Ishikawa (cell line): ENCODE results near the gene NRCAM.

ENCODE experiments used
- CEBPB ChIP-seq: IDR thresholded peaks from 2 replicates; pipeline ENCODE4 v1.6.1; 2012
- CREB1 ChIP-seq: IDR thresholded peaks from 2 replicates; pipeline ENCODE4 v1.6.1; 2012; ENCODE audit warnings: low read depth
- EGR1 ChIP-seq: IDR thresholded peaks from 2 replicates; pipeline ENCODE4 v1.6.1; 2012
- EP300 ChIP-seq: IDR thresholded peaks from 2 replicates; pipeline ENCODE4 v1.6.1; 2012; ENCODE audit warnings: borderline replicate concordance
- FOXM1 ChIP-seq: IDR thresholded peaks from 2 replicates; pipeline ENCODE4 v1.6.1; 2012; ENCODE audit warnings: low read depth, borderline replicate concordance
- NFIC ChIP-seq: IDR thresholded peaks from 2 replicates; pipeline ENCODE4 v1.6.1; 2012
- RAD21 ChIP-seq: IDR thresholded peaks from 2 replicates; pipeline ENCODE4 v1.6.1; 2012; ENCODE audit warnings: low read depth
- TAF1 ChIP-seq: IDR thresholded peaks from 2 replicates; pipeline ENCODE4 v1.6.1; 2012; ENCODE audit warnings: low read depth, mild to moderate bottlenecking
- TCF12 ChIP-seq: IDR thresholded peaks from 2 replicates; pipeline ENCODE4 v1.6.1; 2012; ENCODE audit warnings: low read depth
- TEAD4 ChIP-seq: IDR thresholded peaks from 2 replicates; pipeline ENCODE4 v1.6.1; 2012
- YY1 ChIP-seq: IDR thresholded peaks from 2 replicates; pipeline ENCODE4 v1.6.1; 2012; ENCODE audit warnings: low read depth
- ZBTB7A ChIP-seq: IDR thresholded peaks from 2 replicates; pipeline ENCODE4 v1.6.1; 2012; ENCODE audit warnings: low read depth
- TF ChIP-seq, protein P1 (sequence below): IDR thresholded peaks from 2 replicates; pipeline ENCODE4 v1.6.1; 2012; ENCODE audit warnings: low read depth, mild to moderate bottlenecking
- TF ChIP-seq, protein P2 (sequence below): IDR thresholded peaks from 2 replicates; pipeline ENCODE4 v1.6.1; 2012
- TF ChIP-seq, protein P3 (sequence below): IDR thresholded peaks from 2 replicates; pipeline ENCODE4 v1.6.1; 2012

The NRCAM gene

DNA sequence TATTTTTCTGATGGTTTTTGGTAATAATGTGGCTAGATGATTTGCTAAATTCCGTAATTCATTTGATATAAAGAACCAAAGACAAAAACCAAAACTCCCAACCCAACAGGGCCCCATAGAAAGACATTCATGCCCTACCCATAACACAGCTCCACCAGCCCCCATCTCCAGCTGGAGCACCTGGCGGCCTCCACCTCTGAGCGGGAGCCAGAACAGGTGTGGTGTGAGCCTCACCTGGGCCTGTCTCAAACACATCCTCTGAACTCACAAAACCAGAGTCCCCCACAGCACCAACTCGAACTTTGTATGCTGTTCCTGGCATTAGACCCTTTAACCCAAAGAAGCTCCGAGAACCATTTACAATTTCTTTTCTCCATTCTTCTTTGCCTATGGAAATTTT is 289.5 kb downstream of the NRCAM start:
- no peak for TF ChIP-seq EGR1
- TF ChIP-seq NFIC = no peak
- TF ChIP-seq, protein P1, sequence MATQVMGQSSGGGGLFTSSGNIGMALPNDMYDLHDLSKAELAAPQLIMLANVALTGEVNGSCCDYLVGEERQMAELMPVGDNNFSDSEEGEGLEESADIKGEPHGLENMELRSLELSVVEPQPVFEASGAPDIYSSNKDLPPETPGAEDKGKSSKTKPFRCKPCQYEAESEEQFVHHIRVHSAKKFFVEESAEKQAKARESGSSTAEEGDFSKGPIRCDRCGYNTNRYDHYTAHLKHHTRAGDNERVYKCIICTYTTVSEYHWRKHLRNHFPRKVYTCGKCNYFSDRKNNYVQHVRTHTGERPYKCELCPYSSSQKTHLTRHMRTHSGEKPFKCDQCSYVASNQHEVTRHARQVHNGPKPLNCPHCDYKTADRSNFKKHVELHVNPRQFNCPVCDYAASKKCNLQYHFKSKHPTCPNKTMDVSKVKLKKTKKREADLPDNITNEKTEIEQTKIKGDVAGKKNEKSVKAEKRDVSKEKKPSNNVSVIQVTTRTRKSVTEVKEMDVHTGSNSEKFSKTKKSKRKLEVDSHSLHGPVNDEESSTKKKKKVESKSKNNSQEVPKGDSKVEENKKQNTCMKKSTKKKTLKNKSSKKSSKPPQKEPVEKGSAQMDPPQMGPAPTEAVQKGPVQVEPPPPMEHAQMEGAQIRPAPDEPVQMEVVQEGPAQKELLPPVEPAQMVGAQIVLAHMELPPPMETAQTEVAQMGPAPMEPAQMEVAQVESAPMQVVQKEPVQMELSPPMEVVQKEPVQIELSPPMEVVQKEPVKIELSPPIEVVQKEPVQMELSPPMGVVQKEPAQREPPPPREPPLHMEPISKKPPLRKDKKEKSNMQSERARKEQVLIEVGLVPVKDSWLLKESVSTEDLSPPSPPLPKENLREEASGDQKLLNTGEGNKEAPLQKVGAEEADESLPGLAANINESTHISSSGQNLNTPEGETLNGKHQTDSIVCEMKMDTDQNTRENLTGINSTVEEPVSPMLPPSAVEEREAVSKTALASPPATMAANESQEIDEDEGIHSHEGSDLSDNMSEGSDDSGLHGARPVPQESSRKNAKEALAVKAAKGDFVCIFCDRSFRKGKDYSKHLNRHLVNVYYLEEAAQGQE = no peak
- no peak for TF ChIP-seq ZBTB7A
- TF ChIP-seq CREB1 = no peak
- no peak for TF ChIP-seq TCF12
- TF ChIP-seq TAF1 = no peak
- TF ChIP-seq, protein P2, sequence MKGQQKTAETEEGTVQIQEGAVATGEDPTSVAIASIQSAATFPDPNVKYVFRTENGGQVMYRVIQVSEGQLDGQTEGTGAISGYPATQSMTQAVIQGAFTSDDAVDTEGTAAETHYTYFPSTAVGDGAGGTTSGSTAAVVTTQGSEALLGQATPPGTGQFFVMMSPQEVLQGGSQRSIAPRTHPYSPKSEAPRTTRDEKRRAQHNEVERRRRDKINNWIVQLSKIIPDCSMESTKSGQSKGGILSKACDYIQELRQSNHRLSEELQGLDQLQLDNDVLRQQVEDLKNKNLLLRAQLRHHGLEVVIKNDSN = no peak

DNA sequence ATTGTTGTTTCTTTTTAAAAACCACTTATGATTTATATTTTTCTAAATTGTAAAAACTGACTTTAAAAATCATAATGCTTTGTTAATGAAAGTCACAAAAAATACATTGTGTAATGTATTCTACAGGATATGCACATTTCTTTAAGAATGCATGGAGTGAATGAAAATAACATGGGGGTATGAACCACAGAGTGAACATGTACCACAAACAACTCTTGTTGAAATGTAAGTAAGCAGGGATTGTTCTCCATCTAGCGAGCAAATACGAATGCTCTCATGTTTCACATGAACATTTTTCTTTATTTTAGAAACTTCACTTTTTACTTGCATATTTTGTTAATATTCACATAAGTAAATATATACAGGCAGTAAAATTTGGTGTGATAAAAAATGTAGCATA is 290.5 kb downstream of the NRCAM start:
- TF ChIP-seq RAD21 (no peak), EP300 (no peak), NFIC (no peak), YY1 (no peak), CREB1 (no peak), EGR1 (no peak), CEBPB (no peak), ZBTB7A (no peak), TEAD4 (no peak), FOXM1 (no peak), TAF1 (no peak), TCF12 (no peak)
- TF ChIP-seq, protein P2 = no peak
- TF ChIP-seq, protein P1 = no peak
- TF ChIP-seq, protein P3, sequence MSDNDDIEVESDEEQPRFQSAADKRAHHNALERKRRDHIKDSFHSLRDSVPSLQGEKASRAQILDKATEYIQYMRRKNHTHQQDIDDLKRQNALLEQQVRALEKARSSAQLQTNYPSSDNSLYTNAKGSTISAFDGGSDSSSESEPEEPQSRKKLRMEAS = no peak

DNA sequence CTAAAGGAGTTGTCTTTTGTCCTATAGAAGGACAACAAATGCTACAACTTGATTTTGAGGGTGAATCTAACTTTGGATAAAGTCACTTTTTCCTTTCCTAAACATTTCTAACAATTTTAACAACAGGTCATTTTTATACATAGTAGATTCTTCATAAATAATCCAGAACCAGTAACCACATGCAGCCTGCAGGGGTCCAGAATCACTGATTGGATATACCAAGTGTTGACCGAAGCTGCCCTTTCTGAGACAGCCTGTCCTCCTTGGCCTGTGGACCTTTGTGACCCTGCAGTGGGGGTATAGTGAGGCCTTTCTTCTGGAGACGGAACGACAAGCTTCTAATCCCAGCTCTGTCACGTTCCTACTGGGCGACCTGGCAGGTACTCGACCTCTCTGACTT is 291.3 kb downstream of the NRCAM start:
- TF ChIP-seq, protein P2 = no peak
- TF ChIP-seq RAD21 = no peak
- TF ChIP-seq TEAD4 = no peak
- TF ChIP-seq CEBPB = no peak
- TF ChIP-seq YY1 = no peak
- TF ChIP-seq, protein P1 = no peak
- TF ChIP-seq TCF12 = no peak
- TF ChIP-seq ZBTB7A = no peak
- TF ChIP-seq, protein P3 = no peak
- no peak for TF ChIP-seq EP300
- no peak for TF ChIP-seq FOXM1
- TF ChIP-seq TAF1 = no peak
- no peak for TF ChIP-seq CREB1
- TF ChIP-seq EGR1 = no peak
- no peak for TF ChIP-seq NFIC

DNA sequence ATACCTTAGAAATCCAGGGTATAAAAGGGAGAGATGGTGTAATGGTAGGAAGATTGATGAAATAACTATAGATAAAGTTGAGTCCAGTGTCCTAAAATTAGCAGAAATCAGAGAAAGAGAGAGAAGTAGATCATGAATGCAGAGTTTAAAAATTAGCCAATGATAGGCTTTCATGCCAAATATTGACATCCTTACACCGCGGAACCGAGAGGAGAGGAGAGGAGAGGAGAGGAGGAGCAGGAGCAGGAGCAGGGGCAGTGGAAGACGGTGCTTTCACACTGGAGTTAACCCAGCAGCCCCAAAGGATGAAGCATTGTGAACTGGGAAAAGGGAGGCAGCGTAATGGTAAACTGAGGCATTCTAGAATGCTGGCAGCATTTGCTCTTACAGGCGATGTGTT is 291.9 kb downstream of the NRCAM start:
- no peak for TF ChIP-seq TEAD4
- TF ChIP-seq, protein P3 = no peak
- no peak for TF ChIP-seq CEBPB
- no peak for TF ChIP-seq EGR1
- no peak for TF ChIP-seq FOXM1
- TF ChIP-seq EP300 = no peak
- no peak for TF ChIP-seq TAF1
- TF ChIP-seq ZBTB7A = no peak
- TF ChIP-seq CREB1 = no peak
- TF ChIP-seq TCF12 = no peak
- TF ChIP-seq, protein P1 = no peak
- no peak for TF ChIP-seq YY1
- TF ChIP-seq, protein P2 = no peak
